Common myeloid progenitor, CD34-positive (primary cell): ENCODE results near the gene RUNX3.

Source experiments
- CTCF ChIA-PET: fragments of 350-600 bp; sonication (Branson Sonifier 250); formaldehyde crosslinking; loops from one replicate; lab custom pipeline; 2021; ENCODE audit warnings: antibody characterized with exemption; lab: Charles Lee
- POLR2A ChIA-PET: fragments of 350-600 bp; sonication (Branson Sonifier 250); formaldehyde crosslinking; loops from one replicate; lab custom pipeline; 2021; ENCODE audit warnings: antibody characterized with exemption; lab: Charles Lee
- DNase-seq, 3 donors: peaks; one replicate each; pipeline versions ENCODE4 v3.0.0 to v3.0.0-alpha.2; 2013
- H3K27ac ChIP-seq, 2 experiments: 1 replicate in 1 of 2; 2 replicates in 1 of 2; pipeline ENCODE4 v1.7.0; 2013; ENCODE audit warnings: inconsistent platforms in 2 of 2, low read length in 2 of 2, mild to moderate bottlenecking in 2 of 2, low read depth in 1 of 2, moderate library complexity in 1 of 2; ENCODE audit not compliant: severe bottlenecking in 2 of 2, insufficient read depth in 1 of 2, poor library complexity in 1 of 2
- H3K27me3 ChIP-seq, 5 experiments: replicated peaks in 2 of 5; 1 replicate in 3 of 5; 2 replicates in 2 of 5; pipeline versions ENCODE4 v1.6.1 to v1.7.0; 2013; ENCODE audit warnings: low read length in 4 of 5, mild to moderate bottlenecking in 2 of 5, moderate library complexity in 2 of 5, inconsistent platforms in 1 of 5; ENCODE audit not compliant: insufficient read depth in 5 of 5, control insufficient read depth in 4 of 5
- H3K36me3 ChIP-seq, 4 experiments: 1 replicate in 2 of 4; 2 replicates in 2 of 4; pipeline versions ENCODE4 v1.6.1 to v1.7.0; 2013; ENCODE audit warnings: low read length in 3 of 4, control low read depth in 1 of 4, mild to moderate bottlenecking in 1 of 4; ENCODE audit not compliant: control insufficient read depth in 4 of 4, insufficient read depth in 4 of 4
- H3K4me1 ChIP-seq, 4 experiments: 1 replicate in 3 of 4; 2 replicates in 1 of 4; pipeline versions ENCODE4 v1.6.1 to v1.7.1; 2013; ENCODE audit warnings: low read length in 3 of 4, mild to moderate bottlenecking in 3 of 4, control low read depth in 1 of 4, inconsistent platforms in 1 of 4, moderate library complexity in 1 of 4; ENCODE audit not compliant: control insufficient read depth in 4 of 4, insufficient read depth in 4 of 4; ENCODE audit errors: control extremely low read depth in 1 of 4
- H3K4me3 ChIP-seq, 7 experiments: 1 replicate in 4 of 7; 2 replicates in 3 of 7; pipeline versions ENCODE4 v1.5.1 to v1.7.0; 2013; ENCODE audit warnings: mild to moderate bottlenecking in 7 of 7, low read length in 6 of 7, moderate library complexity in 6 of 7, inconsistent platforms in 2 of 7, low read depth in 2 of 7, control low read depth in 1 of 7; ENCODE audit not compliant: insufficient read depth in 4 of 7, control insufficient read depth in 1 of 7; ENCODE audit errors: extremely low read depth in 1 of 7
- H3K9me3 ChIP-seq, 5 experiments: 1 replicate in 4 of 5; 2 replicates in 1 of 5; pipeline versions ENCODE4 v1.6.1 to v1.7.1; 2013; ENCODE audit warnings: low read length in 4 of 5, mild to moderate bottlenecking in 2 of 5, inconsistent platforms in 1 of 5, low read depth in 1 of 5, moderate library complexity in 1 of 5; ENCODE audit not compliant: control insufficient read depth in 4 of 5, insufficient read depth in 2 of 5; ENCODE audit errors: control extremely low read depth in 1 of 5
- WGBS: methylation state at CpG from one replicate; pipeline ENCODE4 v1.1.5; 2013; ENCODE audit not compliant: insufficient coverage; 5-methylcytosine and 5-hydroxymethylcytosine counted together

RUNX3 gene

DNA sequence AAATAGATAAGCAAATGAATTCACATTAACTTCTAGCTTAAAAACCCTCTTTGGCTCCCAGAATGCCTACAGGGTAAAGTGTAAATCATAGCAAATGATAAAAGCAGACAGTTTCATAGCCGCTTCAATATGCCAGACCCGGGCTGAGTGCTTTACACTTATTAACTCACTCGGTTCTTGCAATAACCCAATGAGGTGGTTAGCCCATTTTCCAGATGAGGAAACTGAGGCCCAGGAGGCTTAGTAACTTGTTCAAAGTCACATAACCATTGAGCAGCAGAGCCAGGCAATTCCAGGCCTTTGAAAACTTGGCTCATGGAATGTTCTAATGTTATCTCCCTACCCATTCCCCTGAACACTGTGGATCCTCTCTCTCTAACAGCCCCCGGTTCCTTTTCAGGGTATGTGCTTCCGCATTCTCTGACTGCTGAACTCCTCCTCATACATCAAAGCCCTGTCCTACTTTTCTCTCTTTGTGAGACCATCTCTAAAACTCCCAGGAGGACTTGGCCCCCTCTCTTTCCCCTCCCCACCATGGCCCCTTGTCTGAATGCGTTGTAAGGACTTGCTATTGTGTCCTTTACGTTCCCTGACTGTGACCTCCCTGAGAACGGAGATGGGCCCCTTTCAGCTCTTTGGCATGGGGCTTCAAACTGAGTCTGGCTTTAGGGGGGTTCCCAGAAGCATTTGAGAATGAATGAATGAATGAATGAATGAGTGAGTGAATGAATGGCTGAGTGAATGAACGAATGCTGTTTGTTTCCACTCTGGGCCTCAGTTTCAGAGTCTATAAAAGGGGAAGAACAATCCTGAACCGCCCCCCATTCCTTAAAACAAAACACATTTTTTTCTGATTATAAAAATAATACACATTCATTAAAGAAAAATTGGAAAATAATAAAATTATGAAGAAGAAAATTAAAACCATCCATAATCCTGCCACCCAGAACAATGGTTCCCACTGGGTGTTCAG lies 15.6 kb upstream of the RUNX3 start:
- WGBS = 98% methylated on average over 8 of the region's 10 CpGs
- Histone ChIP-seq H3K27ac (no peak overlapping the region), H3K4me3 (no peak overlapping the region), H3K9me3 (no peaks in the 10 kb centered on the region), H3K4me1 (peaks cover 0 to 65% (median 16%) of the 10 kb centered on the region in 4 experiments), H3K36me3 (no peaks in the 10 kb centered on the region), H3K27me3 (no peaks in the 10 kb centered on the region)
- DNase-seq = no peak
- CTCF ChIA-PET = interaction anchor here (1.0 to 1.5 kb wide), 4 partner anchors 9 to 91 kb away, joined by 3 to 4 read pairs (median 4); no protein-coding TSS in a partner anchor
- POLR2A ChIA-PET = no interaction called here

DNA sequence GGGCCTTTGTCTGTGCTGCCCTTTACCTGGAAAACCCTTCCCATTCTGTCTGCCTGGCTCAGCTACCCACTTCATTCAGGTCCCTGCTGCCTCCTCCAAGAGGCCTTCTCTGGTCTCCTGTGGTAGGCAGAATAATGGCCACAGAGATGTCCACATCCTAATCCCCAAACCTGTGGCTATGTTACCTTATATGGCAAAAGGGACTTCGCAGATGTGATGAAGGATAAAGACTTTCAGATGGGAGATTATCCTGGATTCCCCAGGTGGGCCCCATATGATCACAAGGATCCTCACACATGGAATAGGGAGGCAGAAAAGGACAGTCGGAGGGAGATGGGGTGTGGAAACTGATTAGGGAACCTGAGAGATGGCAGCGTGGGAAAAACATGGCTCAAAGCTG lies 14.2 kb upstream of the RUNX3 start:
- ChIA-PET POLR2A (no interaction called here), CTCF (interaction anchor here (1.3 to 1.5 kb wide), 2 partner anchors 11 to 92 kb away, joined by 3 to 4 read pairs; no protein-coding TSS in a partner anchor)
- 100% methylated on average over 3 of the region's 3 CpGs for WGBS

DNA sequence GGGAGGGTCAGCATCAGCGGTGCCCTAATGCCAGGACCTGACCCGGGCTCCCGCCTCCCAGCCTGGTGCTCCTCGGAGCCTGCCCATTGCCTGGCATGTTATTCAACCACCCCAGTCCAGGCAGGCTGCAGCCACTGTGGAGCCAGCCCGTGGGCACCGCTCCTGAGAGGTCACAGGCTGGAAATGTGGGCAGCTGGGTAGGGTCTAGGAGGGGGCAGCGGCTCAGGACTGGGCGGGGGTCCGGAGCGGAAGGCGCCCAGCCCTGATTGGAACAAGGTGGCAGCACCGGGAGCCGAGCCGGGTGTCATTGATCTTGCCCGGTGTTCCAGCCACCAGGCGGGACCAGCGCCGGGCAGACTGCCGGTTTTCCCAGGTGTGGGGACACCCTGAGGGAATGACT lies 12.7 kb upstream of the RUNX3 start:
- Histone ChIP-seq H3K9me3 (no peaks in the 10 kb centered on the region), H3K4me3 (no peak overlapping the region), H3K4me1 (peaks cover 0 to 44% (median 10%) of the 10 kb centered on the region in 4 experiments), H3K27ac (no peak overlapping the region), H3K36me3 (no peaks in the 10 kb centered on the region), H3K27me3 (no peaks in the 10 kb centered on the region)
- CTCF ChIA-PET = interaction anchor here (1.4 to 1.7 kb wide), 2 partner anchors 9 to 10 kb away, joined by 3 to 6 read pairs; no protein-coding TSS in a partner anchor
- DNase-seq = no peak
- POLR2A ChIA-PET = no interaction called here
- WGBS = 96% methylated on average over 18 of the region's 19 CpGs

More for the DNA sequence above, 14.2 kb upstream of the RUNX3 start:
- no peaks in the 10 kb centered on the region for H3K36me3 ChIP-seq
- H3K9me3 ChIP-seq = no peaks in the 10 kb centered on the region
- H3K4me3 ChIP-seq = no peak overlapping the region
- H3K27me3 ChIP-seq = no peaks in the 10 kb centered on the region
- no peak overlapping the region for H3K27ac ChIP-seq
- peaks cover 0 to 59% (median 16%) of the 10 kb centered on the region in 4 experiments for H3K4me1 ChIP-seq
- no peak for DNase-seq

DNA sequence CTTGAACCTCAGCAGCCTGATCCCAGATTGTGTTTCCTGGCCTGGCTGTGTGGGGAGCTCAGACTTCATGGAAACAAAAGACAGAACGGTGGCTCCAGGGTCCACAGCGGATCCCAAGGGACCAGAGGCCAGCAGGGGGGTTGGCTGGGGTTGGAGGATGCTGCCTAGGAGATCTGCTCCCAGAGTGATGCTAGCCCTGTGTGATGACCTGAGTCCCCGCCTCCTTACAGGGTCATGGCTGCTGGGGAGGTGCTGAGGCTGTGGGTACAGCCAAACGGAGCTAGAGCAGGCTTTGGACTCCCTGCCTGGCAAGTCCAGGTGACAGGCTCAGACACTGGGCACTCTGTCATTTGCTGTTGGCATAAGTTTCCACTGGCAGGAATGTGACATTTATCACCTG lies 11.5 kb upstream of the RUNX3 start:
- DNase-seq = no peak
- Histone ChIP-seq H3K4me3 (no peak overlapping the region), H3K36me3 (no peaks in the 10 kb centered on the region), H3K9me3 (no peaks in the 10 kb centered on the region), H3K4me1 (peaks cover 0 to 32% (median 5%) of the 10 kb centered on the region in 4 experiments), H3K27me3 (no peaks in the 10 kb centered on the region), H3K27ac (no peak overlapping the region)
- ChIA-PET CTCF (interaction anchor here (1.2 to 1.7 kb wide), 3 partner anchors 9 to 125 kb away, joined by 3 to 6 read pairs (median 3); no protein-coding TSS in a partner anchor), POLR2A (interaction anchor here (0.6 kb wide), 1 partner anchor 81 kb away, joined by 3 read pairs; no protein-coding TSS in a partner anchor)
- WGBS = 100% methylated on average over 4 of the region's 4 CpGs

DNA sequence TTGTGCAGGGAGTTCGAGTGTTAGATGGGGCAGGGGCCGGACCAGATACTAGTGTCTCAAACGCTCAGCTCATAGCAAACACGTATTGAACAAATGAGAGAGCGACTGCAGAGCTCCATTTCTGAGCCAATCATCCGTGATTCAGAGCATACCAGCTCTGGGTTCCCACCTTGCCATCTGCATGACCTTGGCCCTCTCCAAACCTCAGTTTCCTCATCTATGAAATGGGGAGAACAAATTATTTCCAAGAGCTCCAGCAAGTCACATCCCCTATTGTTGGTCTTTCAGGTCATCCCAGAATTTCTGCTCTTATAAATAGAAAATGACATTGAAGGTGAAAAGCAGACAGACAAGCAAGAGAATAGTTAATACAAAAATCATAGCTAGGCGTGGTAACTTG lies 10.2 kb upstream of the RUNX3 start:
- no peaks in the 10 kb centered on the region for H3K27me3 ChIP-seq
- 98% methylated on average over 7 of the region's 7 CpGs for WGBS
- POLR2A ChIA-PET = no interaction called here

DNA sequence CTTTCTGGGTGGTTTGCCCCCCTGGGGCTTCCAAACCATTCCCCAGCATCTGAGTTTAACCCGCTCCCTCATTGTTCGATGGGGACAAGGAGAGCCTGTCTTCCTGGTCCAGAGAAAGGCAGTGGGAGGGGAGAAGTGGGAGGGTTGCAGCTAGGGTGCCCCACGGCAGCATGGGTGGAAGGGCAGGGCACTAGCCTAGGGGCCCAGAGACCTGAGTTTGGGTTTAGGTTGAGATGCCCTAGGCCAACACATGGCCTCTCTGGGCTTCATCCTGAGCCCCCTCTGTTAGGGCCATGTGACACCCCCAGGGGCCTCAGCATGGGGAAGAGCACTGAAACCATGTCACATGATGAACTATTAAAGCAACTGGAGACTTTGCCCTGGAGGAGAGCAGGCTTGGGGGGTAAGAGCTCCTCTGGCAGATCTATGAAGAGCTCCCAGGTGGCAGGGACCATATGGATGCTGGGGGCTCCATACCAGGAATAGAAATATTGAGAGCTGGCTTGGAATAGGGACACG lies 9.7 kb upstream of the RUNX3 start:
- no peak overlapping the region for H3K27ac ChIP-seq
- 94% methylated on average over 3 of the region's 4 CpGs for WGBS
- CTCF ChIA-PET = interaction anchor here (0.8 to 1.9 kb wide), 6 partner anchors 10 to 209 kb away, joined by 3 to 6 read pairs (median 3); partner anchors contain the start of gene RUNX3

More for the DNA sequence above, 10.2 kb upstream of the RUNX3 start:
- Histone ChIP-seq H3K9me3 (no peaks in the 10 kb centered on the region), H3K4me3 (no peak overlapping the region), H3K36me3 (no peaks in the 10 kb centered on the region), H3K4me1 (peaks cover 0 to 23% (median 5%) of the 10 kb centered on the region in 4 experiments), H3K27ac (no peak overlapping the region)
- DNase-seq = no peak
- CTCF ChIA-PET = interaction anchor here (0.8 to 1.9 kb wide), 5 partner anchors 10 to 208 kb away, joined by 3 to 6 read pairs (median 3); partner anchors contain the start of gene RUNX3

More for the DNA sequence above, 9.7 kb upstream of the RUNX3 start:
- no peak for DNase-seq
- H3K27me3 ChIP-seq = no peaks in the 10 kb centered on the region
- POLR2A ChIA-PET = no interaction called here
- H3K4me1 ChIP-seq = peaks cover 0 to 23% (median 5%) of the 10 kb centered on the region in 4 experiments
- H3K36me3 ChIP-seq = no peaks in the 10 kb centered on the region
- no peaks in the 10 kb centered on the region for H3K9me3 ChIP-seq
- no peak overlapping the region for H3K4me3 ChIP-seq
